Measurements from ENCODE around the gene PIM2. TPM values are rescaled to one million over a fixed set of nuclear protein-coding genes. Genes with fewer than 3 reads are reported as not detected.
A peak's percentile ranks its signal among the peaks of the same experiment; 100 is the strongest.

Gene PIM2
- total and polyA plus RNA-seq, 9 of the 15 experiments (the other 6 are each of a cell fraction or from before 2014, with no cell fraction given) = 67.6 to 191 (median 108) TPM

DNA sequence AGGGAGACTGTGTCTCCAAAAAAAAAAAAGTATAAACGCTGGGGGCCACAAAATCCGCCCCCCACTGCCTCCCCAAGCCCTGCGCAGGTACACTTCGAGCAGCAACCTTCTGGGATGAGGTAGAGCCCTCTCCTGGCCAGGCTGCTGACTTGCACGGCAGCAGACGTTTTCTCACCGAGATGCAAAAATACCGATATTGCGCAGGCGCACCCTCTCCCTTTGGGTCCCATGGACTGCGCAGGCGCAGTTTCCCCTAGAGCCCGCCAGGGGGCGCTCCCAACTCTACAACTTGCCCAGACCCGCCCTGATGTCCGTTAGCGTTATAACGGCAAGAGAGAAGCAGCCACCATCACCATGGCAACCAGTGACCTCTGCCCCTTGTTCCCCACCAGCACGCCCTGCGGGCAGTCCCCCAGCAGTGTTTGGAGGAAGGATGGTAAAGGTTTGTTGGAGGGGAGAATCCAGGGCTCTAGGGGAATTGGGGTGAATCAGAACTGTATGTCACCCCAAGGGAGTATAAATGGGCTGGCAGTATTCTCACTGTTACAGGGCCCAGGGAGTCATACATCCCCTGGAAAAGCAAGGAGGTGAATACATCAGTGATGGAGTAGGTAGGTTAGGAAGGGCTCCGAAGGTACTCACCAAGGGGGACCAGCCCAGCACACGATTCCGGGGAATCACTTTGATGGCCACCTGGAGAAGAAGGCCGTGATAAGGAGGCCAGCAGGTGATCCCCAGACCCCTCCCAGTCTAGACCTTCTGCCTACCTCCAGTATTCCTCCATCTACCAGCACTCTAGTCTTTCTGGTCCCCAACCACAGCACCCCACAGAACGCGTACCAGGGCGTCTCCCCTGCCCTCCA is 1.5 kb downstream of the PIM2 start (continued):
- TF ChIP-seq, protein P1, sequence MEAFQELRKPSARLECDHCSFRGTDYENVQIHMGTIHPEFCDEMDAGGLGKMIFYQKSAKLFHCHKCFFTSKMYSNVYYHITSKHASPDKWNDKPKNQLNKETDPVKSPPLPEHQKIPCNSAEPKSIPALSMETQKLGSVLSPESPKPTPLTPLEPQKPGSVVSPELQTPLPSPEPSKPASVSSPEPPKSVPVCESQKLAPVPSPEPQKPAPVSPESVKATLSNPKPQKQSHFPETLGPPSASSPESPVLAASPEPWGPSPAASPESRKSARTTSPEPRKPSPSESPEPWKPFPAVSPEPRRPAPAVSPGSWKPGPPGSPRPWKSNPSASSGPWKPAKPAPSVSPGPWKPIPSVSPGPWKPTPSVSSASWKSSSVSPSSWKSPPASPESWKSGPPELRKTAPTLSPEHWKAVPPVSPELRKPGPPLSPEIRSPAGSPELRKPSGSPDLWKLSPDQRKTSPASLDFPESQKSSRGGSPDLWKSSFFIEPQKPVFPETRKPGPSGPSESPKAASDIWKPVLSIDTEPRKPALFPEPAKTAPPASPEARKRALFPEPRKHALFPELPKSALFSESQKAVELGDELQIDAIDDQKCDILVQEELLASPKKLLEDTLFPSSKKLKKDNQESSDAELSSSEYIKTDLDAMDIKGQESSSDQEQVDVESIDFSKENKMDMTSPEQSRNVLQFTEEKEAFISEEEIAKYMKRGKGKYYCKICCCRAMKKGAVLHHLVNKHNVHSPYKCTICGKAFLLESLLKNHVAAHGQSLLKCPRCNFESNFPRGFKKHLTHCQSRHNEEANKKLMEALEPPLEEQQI (IDR thresholded peaks at IDR 0.05) = no peak
- no peak for TF ChIP-seq ZNF140 (CRISPR knock-in tag; IDR thresholded peaks at IDR 0.05)
- no peak for TF ChIP-seq RBM22 (IDR thresholded peaks at IDR 0.05; ENCODE audit: low read depth, low read length, poor library complexity, severe bottlenecking)
- TF ChIP-seq TBL1XR1 (IDR thresholded peaks at IDR 0.05; ENCODE audit: low read length in 2 of 2) = peak in 1 of 2 experiments; percentile 34; a peak in 1 of 4 replicates
- TF ChIP-seq HIVEP1 (CRISPR knock-in tag; IDR thresholded peaks at IDR 0.05) = no peak
- no peak for TF ChIP-seq MIER1 (IDR thresholded peaks at IDR 0.05; ENCODE audit: low read depth)
- no peak for TF ChIP-seq PBX2 (CRISPR knock-in tag; IDR thresholded peaks at IDR 0.05; ENCODE audit: low read depth)
- no peak for TF ChIP-seq PBX2 (tag; conservative IDR thresholded peaks at IDR 0.05; ENCODE audit: low read depth)
- TF ChIP-seq NRF1 (conservative IDR thresholded peaks at IDR 0.05 in 1 of 2, IDR thresholded peaks at IDR 0.05 in 1 of 2) = peak; percentile 94 to 95
- no peak for TF ChIP-seq HOXB6 (CRISPR knock-in tag; IDR thresholded peaks at IDR 0.05; ENCODE audit: borderline replicate concordance)
- TF ChIP-seq, protein P2, sequence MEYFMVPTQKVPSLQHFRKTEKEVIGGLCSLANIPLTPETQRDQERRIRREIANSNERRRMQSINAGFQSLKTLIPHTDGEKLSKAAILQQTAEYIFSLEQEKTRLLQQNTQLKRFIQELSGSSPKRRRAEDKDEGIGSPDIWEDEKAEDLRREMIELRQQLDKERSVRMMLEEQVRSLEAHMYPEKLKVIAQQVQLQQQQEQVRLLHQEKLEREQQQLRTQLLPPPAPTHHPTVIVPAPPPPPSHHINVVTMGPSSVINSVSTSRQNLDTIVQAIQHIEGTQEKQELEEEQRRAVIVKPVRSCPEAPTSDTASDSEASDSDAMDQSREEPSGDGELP (CRISPR knock-in tag; IDR thresholded peaks at IDR 0.05; ENCODE audit: borderline replicate concordance) = peak; percentile 77; the same call in 1 of the 2 replicates
- TF ChIP-seq NCOA6 (IDR thresholded peaks at IDR 0.05) = no peak
- TF ChIP-seq, protein P3, sequence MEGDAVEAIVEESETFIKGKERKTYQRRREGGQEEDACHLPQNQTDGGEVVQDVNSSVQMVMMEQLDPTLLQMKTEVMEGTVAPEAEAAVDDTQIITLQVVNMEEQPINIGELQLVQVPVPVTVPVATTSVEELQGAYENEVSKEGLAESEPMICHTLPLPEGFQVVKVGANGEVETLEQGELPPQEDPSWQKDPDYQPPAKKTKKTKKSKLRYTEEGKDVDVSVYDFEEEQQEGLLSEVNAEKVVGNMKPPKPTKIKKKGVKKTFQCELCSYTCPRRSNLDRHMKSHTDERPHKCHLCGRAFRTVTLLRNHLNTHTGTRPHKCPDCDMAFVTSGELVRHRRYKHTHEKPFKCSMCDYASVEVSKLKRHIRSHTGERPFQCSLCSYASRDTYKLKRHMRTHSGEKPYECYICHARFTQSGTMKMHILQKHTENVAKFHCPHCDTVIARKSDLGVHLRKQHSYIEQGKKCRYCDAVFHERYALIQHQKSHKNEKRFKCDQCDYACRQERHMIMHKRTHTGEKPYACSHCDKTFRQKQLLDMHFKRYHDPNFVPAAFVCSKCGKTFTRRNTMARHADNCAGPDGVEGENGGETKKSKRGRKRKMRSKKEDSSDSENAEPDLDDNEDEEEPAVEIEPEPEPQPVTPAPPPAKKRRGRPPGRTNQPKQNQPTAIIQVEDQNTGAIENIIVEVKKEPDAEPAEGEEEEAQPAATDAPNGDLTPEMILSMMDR (IDR thresholded peaks at IDR 0.05 in 2 of 3, conservative IDR thresholded peaks at IDR 0.05 in 1 of 3; ENCODE audit: insufficient read depth in 2 of 3, low read depth in 1 of 3, low read length in 3 of 3) = peak; percentile 85 to 98 (median 95)
- peak; percentile 94 for TF ChIP-seq ZBTB2 (IDR thresholded peaks at IDR 0.05)

Measured in K562 (cell line).